Tongue (tissue), 2 donors: ENCODE data around the gene SPTBN1. TPM values are rescaled to one million over a fixed set of nuclear protein-coding genes. Genes with fewer than 3 reads are reported as not detected.

ENCODE experiments used
- DNase-seq: peaks from one replicate; pipeline ENCODE4 v3.0.0-alpha.2; 2015
- total RNA-seq: library from RNA; depleted of rRNA; stranded (reverse); fragments of >200 nt; gene quantifications from one replicate; pipeline ENCODE4 v1.2.3, GENCODE V29; 2014

The SPTBN1 gene
- total RNA-seq, 1 donor from 2014 or later = 402 TPM

- DNase-seq = no peak
Observed at GRCh38 chr2:54529935-54530334, 73.8 kb downstream of the SPTBN1 start.

GRCh38 chr2:54531558-54531957 lies 75.4 kb downstream of the SPTBN1 start:
- no peak for DNase-seq

- DNase-seq = no peak
Observed at GRCh38 chr2:54534221-54534620, 78.1 kb downstream of the SPTBN1 start.

- DNase-seq = no peak
Observed at GRCh38 chr2:54534625-54535024, 78.5 kb downstream of the SPTBN1 start.

- no peak for DNase-seq
Observed at GRCh38 chr2:54535599-54536195, 79.6 kb downstream of the SPTBN1 start.

- no peak for DNase-seq
Observed at GRCh38 chr2:54536720-54537119, 80.6 kb downstream of the SPTBN1 start.

- no peak for DNase-seq
Observed at GRCh38 chr2:54538537-54538936, 82.4 kb downstream of the SPTBN1 start.

GRCh38 chr2:54539683-54540082 lies 83.6 kb downstream of the SPTBN1 start:
- no peak for DNase-seq

GRCh38 chr2:54540194-54540593 lies 84.1 kb downstream of the SPTBN1 start:
- no peak for DNase-seq

GRCh38 chr2:54541995-54542394 lies 85.9 kb downstream of the SPTBN1 start:
- DNase-seq = no peak

- DNase-seq = no peak
Observed at GRCh38 chr2:54543733-54544396, 87.7 kb downstream of the SPTBN1 start.

GRCh38 chr2:54545702-54546450 lies 89.7 kb downstream of the SPTBN1 start:
- DNase-seq = no peak

- no peak for DNase-seq
Observed at GRCh38 chr2:54546518-54546917, 90.4 kb downstream of the SPTBN1 start.

GRCh38 chr2:54546923-54547720 lies 91.0 kb downstream of the SPTBN1 start:
- DNase-seq = no peak

- no peak for DNase-seq
Observed at GRCh38 chr2:54549430-54549829, 93.3 kb downstream of the SPTBN1 start.

GRCh38 chr2:54549917-54550518 lies 93.9 kb downstream of the SPTBN1 start:
- DNase-seq = peak; percentile 36

- no peak for DNase-seq
Observed at GRCh38 chr2:54550547-54550946, 94.4 kb downstream of the SPTBN1 start.

GRCh38 chr2:54551123-54551756 lies 95.1 kb downstream of the SPTBN1 start:
- DNase-seq = no peak

- DNase-seq = no peak
Observed at GRCh38 chr2:54553075-54553474, 96.9 kb downstream of the SPTBN1 start.

GRCh38 chr2:54553775-54554174 lies 97.6 kb downstream of the SPTBN1 start:
- no peak for DNase-seq

GRCh38 chr2:54555318-54555837 lies 99.3 kb downstream of the SPTBN1 start:
- DNase-seq = no peak
